H9 (cell line): ENCODE data around the gene PLEKHG3. TPM values are rescaled to one million over a fixed set of nuclear protein-coding genes. Genes with fewer than 3 reads are reported as not detected.

Source experiments
- DNase-seq: peaks from one replicate; pipeline ENCODE4 v3.0.0-alpha.2; 2017
- H2AFZ ChIP-seq: one replicate; pipeline ENCODE4 v1.6.1; 2013; ENCODE audit warnings: mild to moderate bottlenecking, low read length, control low read depth, moderate library complexity
- H2AK5ac ChIP-seq: 2 replicates; pipeline ENCODE4 v1.6.1; 2013; ENCODE audit warnings: low read length, control low read depth, mixed read lengths; ENCODE audit not compliant: insufficient read length
- H2BK120ac ChIP-seq: one replicate; pipeline ENCODE4 v1.6.1; 2013; ENCODE audit warnings: low read depth, mild to moderate bottlenecking, low read length, control low read depth, inconsistent platforms; ENCODE audit not compliant: poor library complexity, severe bottlenecking
- H2BK12ac ChIP-seq: 2 replicates; pipeline ENCODE4 v1.6.1; 2013; ENCODE audit warnings: low read length, control low read depth, mixed read lengths, low read depth; ENCODE audit not compliant: insufficient read length
- H2BK15ac ChIP-seq: 2 replicates; pipeline ENCODE4 v1.6.1; 2013; ENCODE audit warnings: low read depth, low read length, control low read depth
- H2BK20ac ChIP-seq: one replicate; pipeline ENCODE4 v1.6.1; 2013; ENCODE audit warnings: low read depth, mild to moderate bottlenecking, low read length, control low read depth, inconsistent platforms; ENCODE audit not compliant: poor library complexity, severe bottlenecking
- H2BK5ac ChIP-seq: 2 replicates; pipeline ENCODE4 v1.6.1; 2013; ENCODE audit warnings: low read length, control low read depth, mixed read lengths; ENCODE audit not compliant: insufficient read length
- H3K14ac ChIP-seq: 2 replicates; pipeline ENCODE4 v1.6.1; 2013; ENCODE audit warnings: low read length, control low read depth; ENCODE audit not compliant: insufficient read depth
- H3K18ac ChIP-seq: 2 replicates; pipeline ENCODE4 v1.6.1; 2013; ENCODE audit warnings: low read depth, mild to moderate bottlenecking, mixed read lengths, low read length, control low read depth; ENCODE audit not compliant: insufficient read length
- H3K23ac ChIP-seq: 2 replicates; pipeline ENCODE4 v1.6.1; 2013; ENCODE audit warnings: low read length, control low read depth, mixed read lengths, low read depth; ENCODE audit not compliant: insufficient read length
- H3K23me2 ChIP-seq: 2 replicates; pipeline ENCODE4 v1.6.1; 2013; ENCODE audit warnings: low read depth, mild to moderate bottlenecking, mixed read lengths, low read length, control low read depth; ENCODE audit not compliant: insufficient read length, poor library complexity, severe bottlenecking
- H3K27ac ChIP-seq: 2 replicates; pipeline ENCODE4 v1.5.1; 2013; ENCODE audit warnings: low read length, control low read depth, mixed read lengths, low read depth; ENCODE audit not compliant: insufficient read length
- H3K27me3 ChIP-seq: 2 replicates; pipeline ENCODE4 v1.6.1; 2013; ENCODE audit warnings: low read length, control low read depth, inconsistent platforms; ENCODE audit not compliant: insufficient read depth
- H3K4ac ChIP-seq: 2 replicates; pipeline ENCODE4 v1.6.1; 2013; ENCODE audit warnings: low read depth, mild to moderate bottlenecking, control low read depth, inconsistent platforms, low read length, moderate library complexity
- H3K4me1 ChIP-seq: 2 replicates; pipeline ENCODE4 v1.6.1; 2013; ENCODE audit warnings: low read length, control low read depth, inconsistent platforms; ENCODE audit not compliant: insufficient read depth
- H3K4me2 ChIP-seq: 2 replicates; pipeline ENCODE4 v1.6.1; 2013; ENCODE audit warnings: low read length, control low read depth, mixed read lengths; ENCODE audit not compliant: insufficient read length, insufficient read depth
- H3K56ac ChIP-seq: 2 replicates; pipeline ENCODE4 v1.6.1; 2013; ENCODE audit warnings: low read depth, mild to moderate bottlenecking, mixed read lengths, low read length, control low read depth; ENCODE audit not compliant: insufficient read length
- H3K79me1 ChIP-seq: 2 replicates; pipeline ENCODE4 v1.6.1; 2013; ENCODE audit warnings: low read depth, mild to moderate bottlenecking, moderate library complexity, low read length, control low read depth, inconsistent platforms; ENCODE audit not compliant: insufficient read depth, poor library complexity, severe bottlenecking
- H3K79me2 ChIP-seq: 2 replicates; pipeline ENCODE4 v1.6.1; 2013; ENCODE audit warnings: low read length, control low read depth, inconsistent platforms; ENCODE audit not compliant: insufficient read depth
- H3K9ac ChIP-seq: 2 replicates; pipeline ENCODE4 v1.6.1; 2013; ENCODE audit warnings: low read length, control low read depth, mixed read lengths; ENCODE audit not compliant: insufficient read length; ENCODE audit errors: extremely low read depth
- H3K9me3 ChIP-seq: one replicate; pipeline ENCODE4 v1.6.1; 2013; ENCODE audit warnings: low read depth, low read length, inconsistent platforms; ENCODE audit not compliant: control insufficient read depth
- H3T11ph ChIP-seq: one replicate; pipeline ENCODE4 v1.6.1; 2013; ENCODE audit warnings: mild to moderate bottlenecking, low read length, control low read depth, inconsistent platforms
- H4K20me1 ChIP-seq: one replicate; pipeline ENCODE4 v1.6.1; 2013; ENCODE audit not compliant: control insufficient read depth, insufficient read length, insufficient read depth
- H4K5ac ChIP-seq: 2 replicates; pipeline ENCODE4 v1.6.1; 2013; ENCODE audit warnings: low read depth, mild to moderate bottlenecking, mixed read lengths, low read length, control low read depth; ENCODE audit not compliant: insufficient read length
- H4K8ac ChIP-seq: replicated peaks from 2 replicates; pipeline ENCODE4 v1.6.1; 2013; ENCODE audit warnings: low read length, control low read depth, mixed read lengths, low read depth; ENCODE audit not compliant: insufficient read length
- H4K91ac ChIP-seq: 2 replicates; pipeline ENCODE4 v1.6.1; 2013; ENCODE audit warnings: low read depth, mild to moderate bottlenecking, moderate library complexity, mixed read lengths, low read length, control low read depth; ENCODE audit not compliant: insufficient read length
- H3K27ac Mint-ChIP-seq, 3 experiments: 2 replicates in 2 of 3; 3 replicates in 1 of 3; pipeline ENCODE4 v1.8.0; 2020 to 2021; ENCODE audit warnings: mixed read lengths in 3 of 3, mild to moderate bottlenecking in 1 of 3, moderate library complexity in 1 of 3
- H3K27me3 Mint-ChIP-seq: 2 replicates; pipeline ENCODE4 v1.8.0; 2021; ENCODE audit warnings: low read depth, mild to moderate bottlenecking, moderate library complexity, mixed read lengths
- H3K36me3 Mint-ChIP-seq, 3 experiments: 2 replicates in 2 of 3; 3 replicates in 1 of 3; pipeline ENCODE4 v1.8.0; 2020 to 2021; ENCODE audit warnings: low read depth in 3 of 3, mixed read lengths in 3 of 3; ENCODE audit not compliant: insufficient read depth in 1 of 3
- H3K4me1 Mint-ChIP-seq, 2 experiments: 2 replicates each; pipeline ENCODE4 v1.8.0; 2020; ENCODE audit warnings: mixed read lengths in 2 of 2
- H3K4me3 Mint-ChIP-seq, 2 experiments: 2 replicates in 1 of 2; 3 replicates in 1 of 2; pipeline ENCODE4 v1.8.0; 2020 to 2021; ENCODE audit warnings: mild to moderate bottlenecking in 2 of 2, mixed read lengths in 2 of 2, moderate library complexity in 1 of 2
- H3K9me3 Mint-ChIP-seq, 2 experiments: 2 replicates in 1 of 2; 3 replicates in 1 of 2; pipeline ENCODE4 v1.8.0; 2020; ENCODE audit warnings: mild to moderate bottlenecking in 2 of 2, mixed read lengths in 2 of 2, moderate library complexity in 1 of 2
- WGBS: extraction: QIAGEN DNeasy Blood & Tissue Kit; methylation state at CpG from one replicate; pipeline ENCODE4 v1.1.7; 2013; ENCODE audit warnings: missing lambda C conversion rate, low lambda C conversion rate, mixed read lengths; ENCODE audit not compliant: insufficient read length; ENCODE audit errors: extremely low coverage; 5-methylcytosine and 5-hydroxymethylcytosine counted together
- total RNA-seq: library from RNA; stranded (reverse); gene quantifications from 2 replicates; pipeline ENCODE4 v1.2.1, GENCODE V29; 2021
- TF ChIP-seq, protein P1 (sequence below): fragments of 200-600 bp; sonication (generic); conservative IDR thresholded peaks from 3 replicates; pipeline ENCODE4 v1.8.0; 2021; ENCODE audit warnings: antibody characterized with exemption, mild to moderate bottlenecking

The PLEKHG3 gene
- total RNA-seq, 1 experiment from 2014 or later = 48.5 TPM

GRCh38 chr14:64715628-64716412, 11.6 kb downstream of the PLEKHG3 start:
- DNase-seq = peak; percentile 76
- Histone ChIP-seq H3K56ac (no peak overlapping the region), H3K27me3 (no peaks in the 10 kb centered on the region), H3K4me1 (peaks cover 23% of the 10 kb centered on the region; the same call in 1 of the 2 replicates), H3K79me2 (peaks cover 36% of the 10 kb centered on the region; the same call in 1 of the 2 replicates), H3T11ph (no peak overlapping the region), H2BK5ac (no peak overlapping the region), H2BK15ac (no peak overlapping the region), H3K27ac (no peak overlapping the region), H2AFZ (no peak overlapping the region), H4K91ac (no peak overlapping the region), H3K18ac (no peak overlapping the region), H3K9me3 (no peaks in the 10 kb centered on the region), H2BK120ac (no peak overlapping the region), H3K4me2 (peak overlapping the region; percentile 45), H3K9ac (no peak overlapping the region), H3K23me2 (peaks cover 10% of the 10 kb centered on the region), H2BK12ac (no peak overlapping the region), H3K79me1 (no peaks in the 10 kb centered on the region), H3K14ac (no peak overlapping the region), H3K23ac (no peak overlapping the region), H2BK20ac (no peak overlapping the region), H4K5ac (no peak overlapping the region), H3K4ac (no peak overlapping the region), H4K20me1 (no peaks in the 10 kb centered on the region), H4K8ac (no peak overlapping the region), H2AK5ac (no peak overlapping the region)
- Mint-ChIP-seq H3K27ac (peak overlapping the region; percentile 91 to 95 (median 94)), H3K27me3 (peaks cover 15% of the 10 kb centered on the region), H3K36me3 (peaks cover 35 to 44% (median 37%) of the 10 kb centered on the region in 3 experiments), H3K4me1 (peaks cover 58 to 62% of the 10 kb centered on the region in 2 experiments), H3K9me3 (peaks cover 26 to 28% of the 10 kb centered on the region in 2 experiments), H3K4me3 (peak overlapping the region; percentile 60 to 77)
- WGBS = no CpG with 5 or more reads among the region's 22 CpGs
- TF ChIP-seq, protein P1, sequence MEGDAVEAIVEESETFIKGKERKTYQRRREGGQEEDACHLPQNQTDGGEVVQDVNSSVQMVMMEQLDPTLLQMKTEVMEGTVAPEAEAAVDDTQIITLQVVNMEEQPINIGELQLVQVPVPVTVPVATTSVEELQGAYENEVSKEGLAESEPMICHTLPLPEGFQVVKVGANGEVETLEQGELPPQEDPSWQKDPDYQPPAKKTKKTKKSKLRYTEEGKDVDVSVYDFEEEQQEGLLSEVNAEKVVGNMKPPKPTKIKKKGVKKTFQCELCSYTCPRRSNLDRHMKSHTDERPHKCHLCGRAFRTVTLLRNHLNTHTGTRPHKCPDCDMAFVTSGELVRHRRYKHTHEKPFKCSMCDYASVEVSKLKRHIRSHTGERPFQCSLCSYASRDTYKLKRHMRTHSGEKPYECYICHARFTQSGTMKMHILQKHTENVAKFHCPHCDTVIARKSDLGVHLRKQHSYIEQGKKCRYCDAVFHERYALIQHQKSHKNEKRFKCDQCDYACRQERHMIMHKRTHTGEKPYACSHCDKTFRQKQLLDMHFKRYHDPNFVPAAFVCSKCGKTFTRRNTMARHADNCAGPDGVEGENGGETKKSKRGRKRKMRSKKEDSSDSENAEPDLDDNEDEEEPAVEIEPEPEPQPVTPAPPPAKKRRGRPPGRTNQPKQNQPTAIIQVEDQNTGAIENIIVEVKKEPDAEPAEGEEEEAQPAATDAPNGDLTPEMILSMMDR = no peak
